ENCODE results near the gene TMEM52.

Gene TMEM52

DNA sequence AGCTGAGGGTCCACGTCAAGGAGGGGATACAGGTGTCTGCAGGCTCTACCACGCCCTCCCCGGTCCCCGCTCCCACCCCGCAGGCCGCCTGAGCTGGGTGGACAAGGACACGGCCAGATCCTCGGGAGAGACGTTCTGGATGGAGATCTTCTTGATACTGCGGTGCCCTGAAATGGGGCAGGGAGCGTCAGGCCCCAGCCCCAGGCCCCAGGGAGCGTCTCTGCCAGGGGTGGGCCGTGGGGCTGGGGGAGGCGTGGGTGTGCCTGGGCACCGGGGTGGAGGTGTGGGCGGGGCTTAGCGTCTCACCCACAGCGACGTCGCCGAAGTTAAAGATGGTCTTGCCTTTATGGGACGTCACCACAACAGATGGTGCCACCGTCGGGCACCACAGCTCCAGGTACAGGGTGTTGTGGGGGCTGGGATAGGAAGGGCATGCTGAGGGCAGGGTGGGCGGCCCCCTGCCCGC lies 7.3 kb upstream of the TMEM52 start:
- DNase-seq = no peak

DNA sequence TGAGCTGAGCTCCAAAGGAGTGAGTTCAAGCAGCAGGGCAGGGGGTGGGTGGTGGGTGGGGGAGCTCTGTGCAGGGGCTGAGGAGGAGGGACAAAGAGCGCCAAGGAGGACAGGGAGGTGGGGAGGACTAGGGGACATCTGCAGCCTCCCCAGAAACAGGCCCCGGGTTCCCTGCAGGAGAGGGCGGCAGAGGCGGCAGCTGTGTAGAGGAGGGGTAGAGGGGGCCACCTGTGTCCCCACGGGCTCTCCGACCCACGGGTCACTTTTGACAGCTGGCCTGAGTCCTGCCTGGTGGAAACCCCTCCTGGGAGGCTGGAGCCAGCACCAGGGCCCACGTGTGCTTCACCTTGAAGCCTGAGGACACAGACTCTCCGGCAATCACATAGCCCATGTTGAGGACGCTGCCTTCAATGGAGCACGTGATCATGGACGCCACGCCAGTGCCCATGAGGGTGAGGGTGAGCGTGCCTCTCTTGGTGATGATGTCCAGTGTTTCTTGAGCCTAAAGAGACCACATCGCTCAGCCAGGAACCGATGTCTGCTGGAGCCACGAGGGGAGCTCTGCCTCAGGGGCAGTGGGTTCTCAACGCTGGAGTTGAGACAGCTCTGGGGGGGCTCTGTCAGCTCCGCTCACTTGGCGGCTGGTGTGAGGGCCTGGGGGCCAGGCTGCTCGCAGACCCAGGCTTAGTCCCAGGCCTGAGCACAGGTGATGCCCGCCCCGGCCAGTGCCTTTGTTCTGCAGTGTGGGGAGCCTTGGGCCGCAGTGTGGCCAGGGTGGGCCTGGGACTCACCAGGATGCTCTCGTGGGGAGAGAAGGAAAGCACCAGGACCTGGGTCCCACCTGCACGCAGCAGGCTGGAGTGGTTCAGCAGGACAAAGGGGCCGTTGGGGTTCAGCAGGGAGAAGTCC lies 6.6 kb upstream of the TMEM52 start:
- DNase-seq = no peak

DNA sequence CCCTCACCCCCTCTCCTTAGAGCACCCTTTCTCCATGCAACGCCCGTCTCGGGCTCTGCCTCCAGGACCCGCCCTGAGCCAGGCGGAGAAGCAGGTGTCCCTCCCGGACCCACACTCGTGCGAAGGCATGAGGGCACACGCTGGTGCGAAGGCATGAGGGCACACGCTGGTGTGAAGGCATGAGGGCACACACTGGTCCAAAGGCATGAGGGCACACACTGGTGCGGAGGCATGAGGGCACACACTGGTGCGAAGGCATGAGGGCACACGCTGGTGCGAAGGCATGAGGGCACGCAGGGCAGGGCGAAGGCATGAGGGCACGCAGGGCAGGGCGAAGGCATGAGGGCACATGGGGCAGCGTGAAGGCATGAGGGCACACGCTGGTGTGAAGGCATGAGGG lies 5.8 kb upstream of the TMEM52 start:
- DNase-seq = no peak

DNA sequence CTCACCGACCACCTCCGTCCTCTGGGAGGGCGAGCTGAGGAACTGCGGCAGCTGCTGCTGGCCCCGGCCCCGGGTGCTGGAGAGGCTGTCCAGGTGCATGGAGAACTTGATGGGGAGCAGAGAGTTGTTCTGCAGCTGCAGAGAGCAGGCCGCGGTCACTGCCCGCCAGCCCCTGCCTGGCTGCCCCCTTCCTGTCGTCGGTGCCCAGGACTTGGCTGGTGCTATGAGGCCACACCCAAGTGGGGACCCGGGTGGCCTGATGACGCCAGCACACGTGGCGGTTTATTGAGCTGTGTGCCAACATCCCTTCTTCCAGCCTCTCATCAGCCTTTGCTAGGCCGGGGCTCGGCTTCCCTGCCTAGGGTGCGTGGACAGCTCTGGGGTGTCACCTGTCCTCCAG lies 5.3 kb upstream of the TMEM52 start:
- no peak for DNase-seq

DNA sequence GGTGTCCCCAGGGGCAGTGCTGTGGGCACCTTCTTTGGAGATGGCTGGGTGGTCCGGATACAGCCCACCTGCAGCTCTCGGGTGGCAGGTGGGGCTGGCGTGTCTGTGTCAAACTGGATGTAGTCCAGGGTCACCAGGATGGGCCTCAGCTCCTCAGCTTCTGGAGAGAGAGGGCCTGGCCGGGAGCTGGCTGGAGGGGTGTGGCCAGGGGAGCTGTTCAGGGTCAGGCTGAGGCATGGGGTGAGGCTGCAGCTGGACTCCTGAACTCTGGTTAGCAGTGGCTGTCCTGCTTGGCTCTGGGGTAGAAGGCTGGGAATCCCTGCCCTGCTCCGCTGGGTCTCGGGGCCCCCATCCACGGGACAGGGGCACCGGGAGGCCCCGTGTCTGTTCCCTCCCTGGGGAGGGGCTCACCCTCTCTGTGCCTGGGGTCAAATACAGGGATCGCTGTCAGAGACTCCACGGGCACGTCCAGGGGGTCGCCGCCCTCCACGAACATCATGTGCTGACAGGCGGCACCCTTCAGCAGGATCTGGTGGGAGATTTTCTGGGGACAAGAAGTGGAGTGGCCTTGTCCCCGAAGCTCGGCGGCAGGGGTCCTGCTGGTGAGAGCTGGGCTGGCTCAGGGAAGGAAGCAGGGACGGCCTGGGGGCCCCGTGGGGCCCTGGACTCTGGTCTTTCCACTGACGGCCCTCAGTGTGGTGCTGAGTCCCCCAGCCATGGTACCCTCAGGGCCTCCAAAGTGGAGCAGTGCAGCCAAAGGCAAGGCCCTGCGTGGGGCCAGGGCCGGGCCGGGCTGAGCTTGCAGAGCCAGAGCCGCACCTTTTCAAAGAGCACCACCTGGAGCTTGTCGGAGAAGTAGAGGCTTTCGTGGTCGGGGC lies 4.1 kb upstream of the TMEM52 start:
- no peak for DNase-seq

DNA sequence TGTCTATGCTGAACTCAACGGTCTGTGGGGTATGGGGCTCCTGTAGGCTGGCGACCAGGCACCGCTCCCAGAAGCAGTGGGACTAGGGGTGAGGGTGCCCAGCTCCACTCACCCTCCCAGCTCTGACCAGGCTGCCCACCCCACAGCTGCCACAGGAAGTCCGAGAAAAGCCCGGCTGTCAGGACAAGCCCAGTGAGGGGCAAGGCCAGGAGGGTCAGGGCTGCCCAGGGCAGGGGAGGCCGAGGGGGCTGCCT lies 3.5 kb upstream of the TMEM52 start:
- no peak for DNase-seq

DNA sequence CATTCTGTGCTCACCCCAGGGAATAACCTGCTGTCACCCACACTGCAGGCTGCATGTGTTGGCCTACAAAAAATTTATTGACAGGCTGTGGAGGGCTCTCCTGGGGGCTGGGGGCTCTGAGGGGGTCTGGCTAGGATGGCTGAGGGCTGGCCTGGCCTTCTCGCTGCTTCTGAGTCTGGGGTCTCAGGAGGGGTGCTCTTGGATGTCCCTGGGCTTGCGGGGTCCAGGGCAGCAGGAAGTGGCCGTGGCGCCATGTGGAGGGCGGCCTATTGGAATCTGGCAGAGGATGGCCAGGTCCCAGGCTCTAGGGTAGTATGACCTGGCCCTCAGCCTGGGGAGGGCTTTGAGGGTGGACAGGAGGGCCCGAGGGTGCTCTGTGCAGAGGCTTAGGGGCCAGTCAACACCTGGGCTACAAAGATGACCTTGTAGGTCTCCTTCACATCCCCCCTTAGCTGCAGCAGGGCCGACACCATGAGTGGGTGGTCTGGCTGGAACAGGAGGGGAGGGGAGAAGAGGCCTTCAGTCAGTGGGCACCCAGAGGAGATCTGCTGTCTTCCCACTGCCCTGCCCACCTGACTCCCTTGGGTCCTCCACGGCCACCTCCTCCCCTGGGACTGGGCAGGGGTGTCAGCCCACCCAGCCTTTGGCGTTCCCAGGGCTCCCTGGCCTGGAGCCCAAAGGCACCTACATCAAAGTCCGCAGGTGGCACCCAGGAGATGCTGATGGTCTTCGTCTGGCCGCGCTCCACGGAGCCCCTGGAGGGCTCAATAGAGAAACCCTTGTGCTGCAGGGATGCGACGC lies 3.0 kb upstream of the TMEM52 start:
- DNase-seq = no peak

DNA sequence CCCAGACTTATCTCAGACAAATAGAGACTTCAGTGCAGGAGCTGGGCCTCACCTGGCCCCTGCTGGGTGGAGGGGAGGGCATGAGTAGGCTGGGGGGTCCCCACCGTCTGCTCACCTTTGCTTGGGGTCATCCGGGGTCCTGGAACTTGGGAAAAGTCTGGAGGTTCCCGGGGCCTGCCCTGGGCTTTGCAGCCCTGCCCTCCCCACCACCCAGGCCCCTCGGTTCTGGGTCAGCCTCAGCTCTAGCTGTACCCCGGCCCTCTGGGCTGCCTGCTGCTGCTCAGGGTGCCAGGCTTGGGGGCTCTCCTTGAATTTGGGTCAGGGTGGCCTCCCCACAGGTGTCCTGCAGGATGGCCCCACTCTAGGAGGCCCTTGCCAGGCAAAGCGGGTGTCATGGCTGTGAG lies 2.4 kb upstream of the TMEM52 start:
- no peak for DNase-seq

DNA sequence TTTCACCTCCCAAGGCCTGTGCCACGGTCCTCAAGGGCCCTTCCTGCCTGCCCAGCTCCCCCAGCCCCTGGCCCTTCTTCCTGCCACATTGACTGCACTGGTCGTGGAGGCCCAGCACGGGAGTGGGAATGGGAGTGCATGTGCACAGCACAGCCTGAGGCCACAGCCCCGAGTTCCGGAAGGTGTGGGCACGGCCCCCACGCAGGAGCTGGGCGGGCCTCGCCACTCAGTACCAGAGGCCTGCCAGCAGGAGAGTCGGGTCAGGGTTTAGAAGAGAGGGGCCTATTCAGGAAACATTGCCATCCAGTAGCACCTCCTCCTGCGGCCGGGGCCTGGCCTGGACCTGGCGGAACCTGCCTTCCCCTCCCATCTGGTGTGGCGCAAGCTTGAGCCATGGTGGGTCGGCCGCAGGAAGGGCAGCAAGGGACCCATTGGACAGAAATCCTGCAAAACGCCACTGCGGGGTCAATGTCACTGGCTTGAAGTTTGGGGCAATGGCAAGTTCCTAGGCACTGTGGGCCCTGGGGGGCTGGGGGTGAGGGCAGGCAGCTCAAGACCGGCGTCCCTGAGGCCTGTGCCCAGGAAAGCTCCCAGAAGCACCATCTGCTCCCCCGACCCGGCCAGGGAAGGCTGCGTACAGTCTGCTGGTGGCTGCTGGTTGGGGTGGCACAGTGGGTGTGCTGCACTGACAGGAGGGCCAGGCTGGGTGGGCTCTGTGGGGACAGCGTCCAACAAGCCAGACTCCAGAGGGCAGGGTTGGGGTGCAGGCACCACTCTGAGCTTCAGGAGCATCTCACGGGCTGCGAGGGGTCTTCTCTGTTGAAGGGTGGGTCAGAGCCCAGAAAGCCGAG lies 1.8 kb upstream of the TMEM52 start:
- DNase-seq = peak; percentile 40

DNA sequence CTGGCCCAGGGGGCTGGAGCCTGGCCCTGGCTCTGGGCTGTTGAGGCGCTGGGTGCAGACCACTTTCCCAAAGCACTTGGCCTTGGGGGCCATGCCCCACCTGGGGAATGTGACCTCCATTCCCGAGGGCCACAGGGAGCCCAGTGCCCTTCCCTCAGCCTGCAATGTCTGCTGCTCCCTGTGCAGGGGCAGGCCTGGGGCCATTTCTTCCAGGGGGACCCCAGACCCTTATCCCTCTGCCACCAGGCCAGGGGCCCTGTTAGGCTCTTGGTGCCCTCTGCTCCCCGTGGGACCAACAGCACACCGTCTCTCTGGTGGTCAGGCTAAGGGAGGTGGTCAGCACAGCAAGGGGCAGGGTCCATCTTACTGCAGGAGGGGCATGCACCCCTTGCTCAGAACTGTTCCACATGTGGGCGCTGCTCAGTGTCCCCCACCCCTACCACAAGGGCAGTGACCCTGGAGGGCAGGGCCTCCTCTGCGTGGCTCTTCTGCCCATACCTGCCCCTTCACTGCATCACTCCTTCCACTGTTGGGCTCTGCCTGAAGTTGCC lies 1.1 kb upstream of the TMEM52 start:
- DNase-seq = no peak

DNA sequence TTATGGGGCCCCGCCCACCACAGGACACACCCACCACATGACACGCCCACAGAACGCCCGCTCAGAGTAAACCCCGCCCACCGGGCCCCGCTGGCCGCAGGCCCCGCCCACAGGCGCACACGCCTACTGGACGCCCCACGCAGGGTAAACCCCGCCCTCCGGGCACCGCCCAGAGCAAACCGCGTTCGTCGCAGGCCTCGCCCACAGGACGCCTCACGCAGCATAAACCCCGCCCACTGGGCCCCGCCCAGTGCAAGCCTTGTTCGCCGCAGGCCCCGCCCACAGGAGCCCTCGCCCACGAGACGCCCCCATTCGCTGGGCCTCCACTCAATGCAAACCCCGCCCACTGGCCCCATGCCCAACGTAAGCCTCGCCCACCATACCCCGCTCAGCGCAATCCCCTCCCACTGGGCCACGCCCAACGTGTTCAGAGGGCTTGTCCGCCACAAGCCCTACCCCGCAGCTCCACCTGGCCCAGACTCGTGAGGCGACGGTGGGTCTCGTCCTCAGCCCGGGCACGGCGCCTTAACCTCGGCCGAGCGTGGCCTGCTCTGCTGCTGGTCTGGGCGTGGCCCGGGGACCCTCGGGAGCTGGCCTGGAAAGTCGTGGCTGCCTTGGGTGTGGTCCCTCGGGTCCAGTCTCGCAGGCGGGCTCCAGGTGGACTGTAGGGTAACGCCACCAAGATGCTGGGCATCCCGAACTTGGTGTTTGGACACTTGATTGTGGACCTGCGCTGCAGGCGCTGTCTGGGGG lies 401 bp upstream of the TMEM52 start:
- peak; percentile 89 for DNase-seq

DNA sequence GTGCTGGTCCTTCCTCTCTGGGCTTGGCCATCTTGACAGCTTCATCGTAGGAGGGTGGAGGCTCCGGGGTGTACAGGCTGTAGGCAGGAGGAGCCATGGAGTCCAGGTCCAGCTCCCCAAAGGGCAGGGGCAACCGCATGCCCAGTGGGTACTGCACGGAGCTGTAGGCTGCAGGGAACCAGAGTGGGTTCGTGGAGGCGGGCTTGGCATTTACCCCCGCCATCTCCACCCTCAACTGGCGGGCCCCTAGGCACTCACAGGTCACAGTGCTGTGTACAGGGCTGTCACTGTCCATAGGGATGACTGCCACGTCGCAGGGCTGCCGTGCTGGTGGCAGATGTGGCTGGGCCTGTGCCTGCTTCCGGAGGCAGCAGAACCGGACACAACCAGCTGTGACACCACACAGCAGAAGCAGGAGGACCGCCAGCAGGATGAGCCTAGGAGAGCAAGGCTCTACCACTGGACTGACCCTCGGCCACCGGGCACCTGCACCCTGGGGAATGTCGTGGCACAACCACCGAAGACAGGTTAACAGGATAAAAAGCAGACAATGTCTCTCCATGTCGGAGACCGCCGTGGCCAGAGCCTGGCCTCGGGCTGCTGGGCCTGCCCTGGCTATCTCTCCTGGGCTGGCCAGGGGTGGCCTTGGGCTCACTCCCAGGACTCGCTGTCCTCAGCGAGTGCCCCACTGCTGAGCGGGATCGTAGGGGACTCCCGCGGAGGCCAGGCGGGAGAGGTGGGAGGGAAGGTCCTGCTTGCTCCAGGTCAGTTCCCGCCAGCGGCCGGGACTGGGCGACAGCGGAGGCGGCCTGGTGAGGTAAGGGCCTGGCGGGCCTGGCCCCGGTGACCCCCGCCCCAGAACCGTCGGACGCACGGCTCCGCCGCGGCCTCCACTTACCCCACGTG lies 831 bp downstream of the TMEM52 start:
- DNase-seq = no peak

DNA sequence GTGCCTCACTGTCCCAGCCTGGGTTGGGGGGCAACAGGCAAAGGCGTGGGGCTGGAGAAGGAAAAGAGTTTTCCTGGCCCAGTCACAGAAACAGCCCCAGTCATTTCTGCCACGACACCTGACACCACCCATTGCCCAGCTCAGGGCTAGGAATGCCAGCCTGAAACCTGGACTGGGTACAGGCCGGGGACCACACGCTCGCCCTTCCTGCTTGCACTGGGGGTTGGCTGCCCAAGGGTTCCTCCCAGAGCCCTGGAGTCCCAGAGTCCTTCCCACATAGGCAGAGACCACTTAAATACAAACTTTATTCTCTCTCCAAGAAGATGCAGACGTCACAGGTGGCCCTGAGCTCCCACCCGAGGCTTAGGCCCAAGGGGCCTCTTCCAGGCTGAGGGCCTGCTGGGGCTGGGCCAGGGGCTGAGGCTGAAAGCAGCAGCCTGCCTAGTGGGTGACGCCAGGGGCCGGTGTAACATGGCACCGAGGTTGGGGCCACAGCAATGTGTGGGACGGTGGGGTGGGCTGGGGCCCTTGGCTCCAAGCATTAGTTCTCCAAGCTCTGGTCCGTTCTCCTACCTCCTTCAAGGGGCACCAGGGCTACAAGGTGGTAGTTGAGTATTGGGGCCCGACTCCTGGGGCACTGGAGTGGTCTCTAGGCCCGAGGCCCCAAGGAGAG lies 1.6 kb downstream of the TMEM52 start:
- no peak for DNase-seq

DNA sequence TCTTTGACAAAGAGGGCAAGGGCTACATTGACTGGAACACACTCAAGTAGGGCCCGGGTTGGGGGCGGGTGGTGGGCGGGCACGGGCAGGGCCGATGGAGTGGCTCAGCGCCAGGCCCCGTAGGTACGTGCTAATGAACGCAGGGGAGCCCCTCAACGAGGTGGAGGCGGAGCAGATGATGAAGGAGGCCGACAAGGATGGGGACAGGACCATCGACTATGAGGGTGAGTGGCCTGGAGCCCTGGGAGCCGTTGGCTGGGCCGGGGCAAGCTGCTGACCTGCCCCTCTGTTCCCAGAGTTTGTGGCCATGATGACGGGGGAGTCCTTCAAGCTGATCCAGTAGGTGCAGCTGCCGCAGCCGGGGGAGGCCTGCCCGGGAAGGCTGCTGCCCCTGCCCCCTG lies 2.2 kb downstream of the TMEM52 start:
- no peak for DNase-seq

DNA sequence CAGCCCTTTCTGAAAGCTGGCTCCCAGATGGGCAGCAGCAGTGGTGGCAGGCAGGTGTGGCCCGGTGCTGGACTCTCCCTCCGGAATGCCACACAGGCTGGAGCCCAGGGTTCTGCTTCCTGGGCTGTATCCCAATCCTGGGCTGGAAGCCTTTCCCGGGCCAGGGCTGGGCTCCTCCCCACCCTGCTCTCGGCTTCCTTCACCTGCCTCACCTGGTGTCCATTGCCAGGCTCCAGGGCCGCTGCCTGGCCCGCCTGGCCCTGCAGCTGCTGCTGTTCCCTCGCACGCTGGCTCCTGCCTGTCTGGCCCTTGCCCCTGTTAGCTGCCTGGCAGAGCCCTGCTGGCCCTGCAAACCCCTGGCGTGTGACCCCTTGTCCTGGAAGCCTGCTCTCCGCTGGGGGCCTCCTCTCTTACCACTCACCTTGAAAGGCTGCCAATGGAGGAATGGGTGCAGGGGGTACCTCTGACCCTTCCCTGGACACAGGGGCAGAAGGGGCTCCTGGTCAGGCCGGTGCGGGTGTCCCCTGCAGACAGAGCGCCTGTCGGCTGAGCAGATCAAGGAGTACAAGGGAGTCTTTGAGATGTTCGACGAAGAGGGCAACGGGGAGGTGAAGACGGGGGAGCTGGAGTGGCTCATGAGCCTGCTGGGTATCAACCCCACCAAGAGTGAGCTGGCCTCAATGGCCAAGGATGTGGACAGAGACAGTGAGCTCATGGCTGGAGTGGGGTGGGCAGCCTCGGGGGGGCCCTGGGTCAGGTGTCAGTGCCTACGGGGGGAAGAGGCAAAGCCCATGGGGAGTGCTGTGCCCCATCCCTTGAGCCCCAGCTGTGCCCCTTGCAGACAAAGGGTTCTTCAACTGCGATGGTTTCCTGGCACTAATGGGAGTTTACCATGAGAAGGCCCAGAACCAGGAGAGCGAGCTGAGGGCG lies 2.9 kb downstream of the TMEM52 start:
- no peak for DNase-seq

DNA sequence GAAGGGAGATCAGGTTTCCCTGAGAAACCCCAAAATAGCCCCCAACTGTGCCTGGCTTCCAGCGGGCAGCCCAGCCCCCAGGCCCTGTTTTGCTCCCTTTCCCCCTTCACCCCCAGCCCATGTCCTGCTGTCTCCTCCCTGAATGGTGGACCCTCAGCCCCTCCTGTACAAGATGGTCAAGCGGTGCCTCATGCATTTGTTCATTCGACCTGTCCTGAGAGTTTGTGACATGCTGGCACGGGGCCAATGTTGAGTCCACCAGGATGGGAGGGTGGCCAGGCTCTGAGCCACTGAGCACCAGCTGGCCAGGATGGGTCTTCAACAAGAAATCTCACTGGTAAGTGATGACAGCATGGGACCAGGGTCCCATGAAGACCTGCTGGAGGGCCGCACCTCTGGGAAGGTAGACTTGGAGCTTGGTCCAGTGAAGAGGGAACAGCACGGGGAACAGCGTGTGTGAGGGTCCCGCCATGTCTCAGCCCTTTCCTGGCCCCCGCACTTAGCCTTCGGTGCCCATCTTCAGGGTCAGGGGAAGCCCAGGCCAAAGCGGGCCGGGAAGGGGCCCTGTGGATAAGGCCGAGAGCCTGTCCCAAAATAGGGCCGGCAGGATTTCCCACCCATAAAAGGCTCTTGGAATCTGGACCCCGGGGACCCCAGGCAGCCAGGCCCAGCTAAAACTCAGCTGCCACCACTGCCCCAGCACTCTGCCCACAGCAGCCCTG lies 3.9 kb downstream of the TMEM52 start, which contains the start of gene CALML6:
CALML6 (plus strand) TSS at position 290 of the 722 bp plus-strand sequence; CDS start at position 311, 21 bp downstream.
- DNase-seq = no peak
